Gastrocnemius medialis (tissue), 4 donors: ENCODE results near the gene STAG1. TPM values are rescaled to one million over a fixed set of nuclear protein-coding genes. Genes with fewer than 3 reads are reported as not detected.

ENCODE experiments used
- ATAC-seq, 2 donors: fragments of 150-250 bp; one replicate each; pipeline ENCODE4 v1.9.1; 2016
- DNase-seq, 2 donors: peaks; one replicate each; pipeline ENCODE4 v3.0.0-alpha.2; 2019
- H3K27ac ChIP-seq, 4 donors: fragments of 200-600 bp; sonication (generic); 1 replicate in 1 of 4; 2 replicates in 3 of 4; pipeline ENCODE4 v1.5.1; 2016 to 2018; ENCODE audit warnings: mild to moderate bottlenecking in 2 of 4, moderate library complexity in 1 of 4
- H3K27me3 ChIP-seq, 3 donors: fragments of 200-600 bp; sonication (generic) in 2 of 3; 1 replicate in 1 of 3; 2 replicates in 2 of 3; pipeline versions ENCODE4 v1.5.1 to v1.6.0; 2016 to 2019; ENCODE audit warnings: mild to moderate bottlenecking in 1 of 3, moderate library complexity in 1 of 3
- H3K36me3 ChIP-seq, 2 donors: fragments of 200-600 bp; sonication (generic) in 1 of 2; one replicate each; pipeline ENCODE4 v1.5.1; 2017 to 2018
- H3K4me1 ChIP-seq, 2 donors: fragments of 200-600 bp; sonication (generic) in 1 of 2; one replicate each; pipeline ENCODE4 v1.5.1; 2016 to 2017; ENCODE audit warnings: mild to moderate bottlenecking in 2 of 2
- H3K4me3 ChIP-seq, 4 donors: fragments of 200-600 bp; sonication (generic) in 3 of 4; 1 replicate in 1 of 4; 2 replicates in 3 of 4; pipeline ENCODE4 v1.5.1; 2016 to 2019; ENCODE audit warnings: mild to moderate bottlenecking in 2 of 4
- H3K9me3 ChIP-seq, 3 donors: fragments of 200-600 bp; sonication (generic) in 2 of 3; 1 replicate in 1 of 3; 2 replicates in 2 of 3; pipeline ENCODE4 v1.5.1; 2016 to 2019
- CTCF ChIP-seq, 5 experiments: fragments of 450-650 bp in 3 of 5; fragments of 200-600 bp in 2 of 5; sonication (generic) in 2 of 5; IDR thresholded peaks in 4 of 5; conservative IDR thresholded peaks in 1 of 5; 1 replicate in 4 of 5; 2 replicates in 1 of 5; pipeline ENCODE4 v1.5.1; 2016 to 2019; ENCODE audit warnings: antibody characterized with exemption in 5 of 5, mild to moderate bottlenecking in 3 of 5, moderate library complexity in 3 of 5
- POLR2A ChIP-seq, 2 donors: fragments of 450-650 bp; IDR thresholded peaks; one replicate each; pipeline ENCODE4 v1.6.1; 2017; ENCODE audit warnings: antibody characterized with exemption in 2 of 2, mild to moderate bottlenecking in 2 of 2, moderate library complexity in 2 of 2
- in situ Hi-C, 4 donors: fragments of 200-750 bp; cut with MboI; loops; one replicate each; pipeline versions ENCODE4 v1.15.0 to v1.8.0; 2017; ENCODE audit warnings: low sequenced_read_pairs in 4 of 4
- intact Hi-C: fragments of 100-400 bp; cut with DNase I; formaldehyde crosslinking; loops from one replicate; pipeline ENCODE4 v1.15.1; 2023; ENCODE audit warnings: low total_unique reads
- total RNA-seq, 4 donors: library from RNA; depleted of rRNA; stranded (reverse); fragments of >200 nt; gene quantifications; one replicate each; pipeline versions ENCODE4 v1.1.0 to v1.2.3, GENCODE V29; 2016

The STAG1 gene
- total RNA-seq, 4 donors from 2014 or later = 22.2 to 26.2 (median 23.7) TPM

GRCh38 chr3:136690599-136690998 is 61.6 kb downstream of the STAG1 start:
- H3K27me3 ChIP-seq = no peaks in the 10 kb centered on the region
- ATAC-seq = no peak
- no peak for TF ChIP-seq POLR2A (IDR thresholded peaks at IDR 0.05)
- TF ChIP-seq CTCF (IDR thresholded peaks at IDR 0.05 in 4 of 5, conservative IDR thresholded peaks at IDR 0.05 in 1 of 5) = no peak
- H3K4me3 ChIP-seq = no peak overlapping the region
- H3K9me3 ChIP-seq = no peaks in the 10 kb centered on the region
- in situ Hi-C loops (no loop called here), intact Hi-C loops (no loop called here)
- no peaks in the 10 kb centered on the region for H3K36me3 ChIP-seq
- DNase-seq = no peak
- peaks cover 14 to 21% of the 10 kb centered on the region in 2 donors for H3K4me1 ChIP-seq
- no peak overlapping the region for H3K27ac ChIP-seq

- H3K27me3 ChIP-seq = no peaks in the 10 kb centered on the region
- no peak overlapping the region for H3K4me3 ChIP-seq
- H3K36me3 ChIP-seq = no peaks in the 10 kb centered on the region
- no peak for ATAC-seq
- no peak overlapping the region for H3K27ac ChIP-seq
- no peak for DNase-seq
- in situ Hi-C loops = no loop called here
- intact Hi-C loops = loop anchor here (5.0 kb wide), 1 partner anchor 34 kb away; no protein-coding TSS in a partner anchor
- no peak for TF ChIP-seq POLR2A (IDR thresholded peaks at IDR 0.05)
- TF ChIP-seq CTCF (IDR thresholded peaks at IDR 0.05 in 4 of 5, conservative IDR thresholded peaks at IDR 0.05 in 1 of 5) = no peak
- H3K9me3 ChIP-seq = no peaks in the 10 kb centered on the region
- peaks cover 0 to under 1% of the 10 kb centered on the region in 2 donors for H3K4me1 ChIP-seq
These were observed 66.3 kb downstream of the STAG1 start for GRCh38 chr3:136685882-136686281.

- DNase-seq (no peak), ATAC-seq (no peak)
- in situ Hi-C loops = no loop called here
- H3K36me3 ChIP-seq = no peaks in the 10 kb centered on the region
- no peak overlapping the region for H3K27ac ChIP-seq
- no peaks in the 10 kb centered on the region for H3K9me3 ChIP-seq
- intact Hi-C loops = no loop called here
- H3K27me3 ChIP-seq = no peaks in the 10 kb centered on the region
- H3K4me3 ChIP-seq = no peak overlapping the region
- no peaks in the 10 kb centered on the region for H3K4me1 ChIP-seq
- TF ChIP-seq CTCF (IDR thresholded peaks at IDR 0.05 in 4 of 5, conservative IDR thresholded peaks at IDR 0.05 in 1 of 5) = no peak
- TF ChIP-seq POLR2A (IDR thresholded peaks at IDR 0.05) = no peak
These were observed 69.4 kb downstream of the STAG1 start for GRCh38 chr3:136682740-136683312.

- Histone ChIP-seq H3K36me3 (no peaks in the 10 kb centered on the region), H3K9me3 (no peaks in the 10 kb centered on the region), H3K4me1 (peaks cover 8 to 11% of the 10 kb centered on the region in 2 donors), H3K27me3 (no peaks in the 10 kb centered on the region), H3K4me3 (no peak overlapping the region), H3K27ac (no peak overlapping the region)
- intact Hi-C loops (no loop called here), in situ Hi-C loops (no loop called here)
- ATAC-seq (no peak), DNase-seq (no peak)
- TF ChIP-seq CTCF (IDR thresholded peaks at IDR 0.05 in 4 of 5, conservative IDR thresholded peaks at IDR 0.05 in 1 of 5) = no peak
- TF ChIP-seq POLR2A (IDR thresholded peaks at IDR 0.05) = no peak
These were observed 73.2 kb downstream of the STAG1 start for GRCh38 chr3:136678981-136679380.

- Histone ChIP-seq H3K9me3 (no peaks in the 10 kb centered on the region), H3K4me1 (peaks cover 11 to 18% of the 10 kb centered on the region in 2 donors), H3K27ac (no peak overlapping the region), H3K27me3 (no peaks in the 10 kb centered on the region), H3K36me3 (no peaks in the 10 kb centered on the region), H3K4me3 (no peak overlapping the region)
- ATAC-seq (no peak), DNase-seq (no peak)
- in situ Hi-C loops (no loop called here), intact Hi-C loops (no loop called here)
- no peak for TF ChIP-seq CTCF (IDR thresholded peaks at IDR 0.05 in 4 of 5, conservative IDR thresholded peaks at IDR 0.05 in 1 of 5)
These were observed 76.2 kb downstream of the STAG1 start for GRCh38 chr3:136676009-136676408.
